Measurements from ENCODE around the gene ENGASE.
A peak's percentile ranks its signal among the peaks of the same experiment; 100 is the strongest.

The ENGASE gene

GRCh38 chr17:79033741-79034501 lies 40.7 kb upstream of the ENGASE start:
- H3K27me3 Mint-ChIP-seq, result peaks cover 45% of the 10 kb centered on the region
- H3K36me3 Mint-ChIP-seq, result no peaks in the 10 kb centered on the region
- H3K4me3 Mint-ChIP-seq, result no peak overlapping the region
- no peak for DNase-seq
- CTCF ChIA-PET, result interaction anchor here (1.8 to 3.0 kb wide), 2 partner anchors 8 to 11 kb away, joined by 6 to 15 read pairs; no protein-coding TSS in a partner anchor
- no peak overlapping the region for H3K27ac Mint-ChIP-seq
- no peaks in the 10 kb centered on the region for H3K4me1 Mint-ChIP-seq
- H3K9me3 Mint-ChIP-seq, result no peaks in the 10 kb centered on the region

DNA sequence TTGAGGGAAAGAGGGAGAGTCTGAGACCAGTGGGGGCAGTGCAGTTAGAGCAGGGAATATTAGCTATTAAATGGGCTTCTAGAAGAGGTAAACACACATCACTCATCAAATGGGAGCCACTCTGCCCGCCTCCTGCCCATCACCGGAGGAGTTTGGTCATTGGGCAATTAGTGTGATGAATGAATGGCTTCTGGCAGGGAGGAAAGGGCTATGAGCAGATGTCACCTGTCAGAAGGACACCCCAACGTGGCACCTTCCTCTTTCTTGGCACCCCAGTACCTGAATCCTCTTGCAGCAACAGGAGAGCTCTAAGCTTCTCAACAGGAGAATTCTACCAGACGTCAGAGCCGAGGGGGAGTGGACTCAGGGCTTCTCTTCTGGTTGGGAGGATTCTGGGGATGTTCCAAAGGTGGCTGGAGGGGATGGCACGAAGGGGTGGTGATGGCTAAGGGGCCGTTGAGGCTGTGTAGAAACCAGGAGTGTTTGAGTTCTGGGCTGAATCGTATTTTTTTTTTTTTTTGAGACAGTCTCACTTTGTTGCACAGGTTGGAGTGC lies 39.6 kb upstream of the ENGASE start:
- peaks cover 36% of the 10 kb centered on the region for H3K27me3 Mint-ChIP-seq
- DNase-seq, result no peak
- H3K36me3 Mint-ChIP-seq, result no peaks in the 10 kb centered on the region
- no peaks in the 10 kb centered on the region for H3K9me3 Mint-ChIP-seq
- H3K27ac Mint-ChIP-seq, result no peak overlapping the region
- CTCF ChIA-PET, result interaction anchor here (3.0 kb wide), 1 partner anchor 10 kb away, joined by 15 read pairs; no protein-coding TSS in a partner anchor
- H3K4me1 Mint-ChIP-seq, result no peaks in the 10 kb centered on the region
- H3K4me3 Mint-ChIP-seq, result no peak overlapping the region

GRCh38 chr17:79035686-79036085 lies 38.9 kb upstream of the ENGASE start:
- Mint-ChIP-seq H3K4me3 (no peak overlapping the region), H3K36me3 (no peaks in the 10 kb centered on the region), H3K27me3 (peaks cover 30% of the 10 kb centered on the region), H3K4me1 (no peaks in the 10 kb centered on the region), H3K9me3 (no peaks in the 10 kb centered on the region), H3K27ac (no peak overlapping the region)
- CTCF ChIA-PET, result interaction anchor here (1.2 to 1.6 kb wide), 2 partner anchors 10 to 15 kb away, joined by 6 read pairs; no protein-coding TSS in a partner anchor
- DNase-seq, result no peak

DNA sequence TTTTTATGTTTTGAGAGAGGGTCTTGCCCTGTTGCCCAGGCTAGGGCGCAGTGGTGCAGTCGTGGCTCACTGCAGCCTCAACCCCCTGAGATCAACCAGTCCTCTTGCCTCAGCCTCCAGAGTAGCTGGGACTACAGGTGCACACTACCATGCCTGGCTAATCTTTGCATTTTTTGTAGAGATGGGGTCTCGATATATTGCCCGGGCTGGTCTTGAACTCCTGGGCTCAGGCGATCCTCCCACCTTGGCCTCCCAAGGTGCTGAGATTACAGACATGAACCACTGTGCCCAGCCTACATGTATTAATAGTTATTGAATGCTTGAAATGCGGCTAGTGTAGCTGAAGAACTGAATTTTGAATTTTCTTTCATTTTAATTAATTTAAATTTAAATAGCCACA lies 38.4 kb upstream of the ENGASE start:
- Mint-ChIP-seq H3K4me1 (no peaks in the 10 kb centered on the region), H3K4me3 (no peak overlapping the region), H3K27ac (no peak overlapping the region), H3K9me3 (no peaks in the 10 kb centered on the region), H3K27me3 (peaks cover 27% of the 10 kb centered on the region), H3K36me3 (no peaks in the 10 kb centered on the region)
- CTCF ChIA-PET, result interaction anchor here (0.6 to 1.6 kb wide), 3 partner anchors 10 to 38 kb away, joined by 3 to 6 read pairs (median 6); no protein-coding TSS in a partner anchor
- DNase-seq, result no peak

GRCh38 chr17:79036596-79036995 lies 38.0 kb upstream of the ENGASE start:
- DNase-seq, result no peak
- H3K27ac Mint-ChIP-seq, result no peak overlapping the region
- no peak overlapping the region for H3K4me3 Mint-ChIP-seq
- peaks cover 23% of the 10 kb centered on the region for H3K27me3 Mint-ChIP-seq
- no peaks in the 10 kb centered on the region for H3K9me3 Mint-ChIP-seq
- CTCF ChIA-PET, result interaction anchor here (0.6 to 1.6 kb wide), 3 partner anchors 9 to 38 kb away, joined by 3 to 6 read pairs (median 6); no protein-coding TSS in a partner anchor
- no peaks in the 10 kb centered on the region for H3K36me3 Mint-ChIP-seq
- no peaks in the 10 kb centered on the region for H3K4me1 Mint-ChIP-seq

DNA sequence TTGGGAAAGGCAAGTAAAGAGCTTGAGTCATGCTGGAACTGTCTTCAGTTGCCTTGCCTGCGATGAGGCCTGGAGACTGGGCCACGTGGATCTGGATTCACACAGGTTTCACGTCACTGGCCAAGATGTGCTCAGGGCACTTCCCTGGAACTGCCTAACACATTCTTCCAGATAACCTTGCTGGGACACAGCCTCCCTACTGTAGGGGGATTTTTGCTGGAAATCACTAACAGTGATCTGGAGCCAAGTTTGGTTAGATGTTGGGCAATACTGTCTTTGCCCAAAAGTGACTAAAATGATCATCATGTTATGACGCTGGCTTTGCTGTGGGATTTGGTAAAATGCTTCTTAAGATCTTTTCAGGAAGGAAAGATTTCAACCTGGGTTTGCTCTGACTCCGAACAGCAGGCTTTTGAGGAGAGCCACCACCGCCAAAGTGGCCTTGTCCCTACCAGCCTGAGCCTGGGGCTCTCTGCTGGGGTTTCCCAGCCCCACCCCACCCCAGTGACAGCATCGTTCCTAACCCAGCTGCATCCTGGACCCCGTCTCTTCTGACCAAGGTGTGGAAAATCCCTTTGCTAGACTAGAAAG lies 36.0 kb upstream of the ENGASE start:
- Mint-ChIP-seq H3K4me1 (no peaks in the 10 kb centered on the region), H3K9me3 (peaks cover 7% of the 10 kb centered on the region), H3K27me3 (peaks cover 17% of the 10 kb centered on the region), H3K27ac (no peak overlapping the region), H3K4me3 (no peak overlapping the region), H3K36me3 (no peaks in the 10 kb centered on the region)
- DNase-seq, result no peak
- CTCF ChIA-PET, result no interaction called here

GRCh38 chr17:79039171-79039570 lies 35.5 kb upstream of the ENGASE start:
- DNase-seq, result no peak
- Mint-ChIP-seq H3K4me1 (no peaks in the 10 kb centered on the region), H3K27ac (no peak overlapping the region), H3K9me3 (peaks cover 7% of the 10 kb centered on the region), H3K27me3 (peaks cover 17% of the 10 kb centered on the region), H3K36me3 (no peaks in the 10 kb centered on the region), H3K4me3 (no peak overlapping the region)
- CTCF ChIA-PET, result no interaction called here

- H3K27ac Mint-ChIP-seq, result no peak overlapping the region
- CTCF ChIA-PET, result no interaction called here
- no peaks in the 10 kb centered on the region for H3K4me1 Mint-ChIP-seq
- H3K27me3 Mint-ChIP-seq, result peaks cover 16% of the 10 kb centered on the region
- peaks cover 7% of the 10 kb centered on the region for H3K9me3 Mint-ChIP-seq
- H3K4me3 Mint-ChIP-seq, result no peak overlapping the region
- DNase-seq, result no peak
- H3K36me3 Mint-ChIP-seq, result no peaks in the 10 kb centered on the region
These were observed 34.7 kb upstream of the ENGASE start for GRCh38 chr17:79039886-79040285.

DNA sequence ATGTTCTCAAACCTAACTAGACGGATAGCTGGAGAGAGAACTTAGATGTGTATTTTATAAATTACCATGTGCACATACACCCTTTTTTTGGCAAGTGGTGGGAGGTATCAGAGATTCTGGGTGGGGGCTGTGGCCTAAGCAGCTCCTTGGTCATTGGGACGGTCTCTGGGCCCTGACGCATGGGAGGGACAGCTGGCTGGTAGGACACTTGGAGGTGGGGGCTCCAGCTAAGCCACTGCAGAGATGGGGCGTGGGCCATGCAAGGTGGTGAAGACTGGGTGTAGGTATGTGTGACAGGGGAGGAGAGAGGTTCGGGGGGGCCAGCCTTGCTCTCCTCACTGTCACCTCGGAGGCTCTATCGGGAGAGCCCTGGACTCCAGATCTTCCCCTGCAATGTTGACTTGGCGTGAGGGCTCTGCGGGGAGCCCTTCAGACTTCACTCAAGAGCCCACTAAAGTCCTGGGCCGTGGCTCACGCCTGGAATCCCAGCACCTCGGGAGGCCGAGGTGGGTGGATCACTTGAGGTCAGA lies 33.5 kb upstream of the ENGASE start:
- peaks cover 17% of the 10 kb centered on the region for H3K27me3 Mint-ChIP-seq
- no peaks in the 10 kb centered on the region for H3K4me1 Mint-ChIP-seq
- no peak overlapping the region for H3K27ac Mint-ChIP-seq
- H3K36me3 Mint-ChIP-seq, result no peaks in the 10 kb centered on the region
- H3K9me3 Mint-ChIP-seq, result peaks cover 7% of the 10 kb centered on the region
- CTCF ChIA-PET, result interaction anchor here (0.6 to 1.7 kb wide), 5 partner anchors 16 to 353 kb away, joined by 3 to 7 read pairs (median 4); no protein-coding TSS in a partner anchor
- DNase-seq, result no peak
- no peak overlapping the region for H3K4me3 Mint-ChIP-seq

GRCh38 chr17:79041723-79042420 lies 32.8 kb upstream of the ENGASE start:
- Mint-ChIP-seq H3K4me3 (no peak overlapping the region), H3K27me3 (peaks cover 22% of the 10 kb centered on the region), H3K36me3 (no peaks in the 10 kb centered on the region), H3K4me1 (no peaks in the 10 kb centered on the region), H3K27ac (no peak overlapping the region), H3K9me3 (peaks cover 7% of the 10 kb centered on the region)
- CTCF ChIA-PET, result interaction anchor here (0.6 to 1.7 kb wide), 13 partner anchors 8 to 352 kb away, joined by 3 to 7 read pairs (median 4); partner anchors contain the start of gene LGALS3BP
- no peak for DNase-seq

DNA sequence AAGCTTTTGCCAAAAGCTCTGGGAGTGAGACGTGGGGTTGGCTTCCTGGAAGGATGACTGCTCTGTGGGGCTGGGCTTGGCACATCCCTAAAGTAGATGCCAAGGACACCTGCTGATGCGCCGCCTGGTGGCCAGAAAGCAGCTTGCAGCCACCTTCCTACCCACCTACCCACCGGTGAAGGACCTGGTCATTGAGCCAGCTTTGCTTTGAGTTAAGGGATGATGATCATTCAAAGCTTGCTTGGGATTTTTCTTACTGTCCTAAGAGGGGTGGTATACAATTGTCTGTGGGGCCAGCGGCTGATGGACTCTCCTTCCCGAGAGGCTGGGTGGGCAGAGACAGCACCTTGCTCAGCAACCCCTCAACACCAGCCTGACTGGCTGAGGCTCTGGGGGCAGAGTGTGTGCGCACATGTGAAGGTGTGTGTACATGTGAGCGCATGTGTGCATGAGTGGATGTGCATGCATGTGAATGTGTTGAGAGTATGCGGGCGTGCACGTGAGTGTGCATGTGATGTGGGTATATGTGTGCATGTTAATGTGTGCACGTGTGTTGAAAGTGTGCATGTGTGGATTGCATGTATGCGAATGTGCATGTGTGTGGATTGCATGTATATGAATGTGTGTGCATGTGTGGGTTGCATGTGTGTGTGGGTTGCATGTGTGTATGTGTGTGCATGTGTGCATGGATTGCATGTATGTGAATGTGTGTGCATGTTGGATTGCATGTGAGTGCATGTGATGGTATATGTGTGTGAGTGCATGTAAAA lies 32.0 kb upstream of the ENGASE start:
- peaks cover 7% of the 10 kb centered on the region for H3K9me3 Mint-ChIP-seq
- H3K27ac Mint-ChIP-seq, result no peak overlapping the region
- H3K27me3 Mint-ChIP-seq, result peaks cover 22% of the 10 kb centered on the region
- no peak overlapping the region for H3K4me3 Mint-ChIP-seq
- CTCF ChIA-PET, result interaction anchor here (0.6 to 1.7 kb wide), 12 partner anchors 9 to 90 kb away, joined by 3 to 7 read pairs (median 4); partner anchors contain the start of gene LGALS3BP
- no peaks in the 10 kb centered on the region for H3K4me1 Mint-ChIP-seq
- DNase-seq, result peak; percentile 81
- no peaks in the 10 kb centered on the region for H3K36me3 Mint-ChIP-seq

DNA sequence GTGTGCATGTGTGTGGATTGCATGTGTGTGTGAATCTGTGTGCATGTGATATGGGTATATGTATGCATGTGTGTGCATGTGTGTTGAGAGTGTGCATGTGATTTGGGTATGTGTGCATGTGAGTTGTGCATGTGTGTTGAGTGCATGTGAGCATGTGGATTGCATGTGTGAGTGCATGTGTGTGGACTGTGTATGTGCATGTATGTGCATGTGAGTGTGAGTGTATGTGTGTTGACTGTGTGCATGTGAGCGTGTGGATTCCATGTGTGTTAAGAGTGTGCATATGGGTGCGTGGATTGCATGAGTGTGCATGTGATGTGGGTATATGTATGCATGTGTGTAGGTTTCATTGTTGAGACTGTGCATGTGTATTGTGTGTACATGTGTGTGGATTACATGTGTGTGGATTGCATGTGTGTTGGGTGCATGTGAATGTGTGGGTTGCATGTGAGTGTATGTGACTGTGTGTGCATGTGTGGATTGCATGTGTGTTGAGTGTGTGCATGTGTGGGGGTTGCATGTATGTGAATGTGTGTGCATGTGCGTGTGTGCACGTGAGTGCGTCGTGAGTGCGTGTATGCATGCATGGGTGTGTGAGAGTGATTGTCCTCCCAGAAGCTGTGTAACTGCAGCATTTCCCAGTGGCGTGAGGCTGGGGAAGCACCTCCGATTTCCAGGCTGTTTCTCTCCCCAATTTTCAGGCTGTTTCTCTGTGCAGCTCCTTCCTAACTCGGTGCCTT lies 31.3 kb upstream of the ENGASE start:
- no peak overlapping the region for H3K4me3 Mint-ChIP-seq
- H3K36me3 Mint-ChIP-seq, result no peaks in the 10 kb centered on the region
- H3K27ac Mint-ChIP-seq, result no peak overlapping the region
- H3K4me1 Mint-ChIP-seq, result no peaks in the 10 kb centered on the region
- CTCF ChIA-PET, result interaction anchor here (0.9 to 3.2 kb wide), 6 partner anchors 10 to 349 kb away, joined by 3 to 28 read pairs (median 10); no protein-coding TSS in a partner anchor
- no peak for DNase-seq
- peaks cover 7% of the 10 kb centered on the region for H3K9me3 Mint-ChIP-seq
- H3K27me3 Mint-ChIP-seq, result peaks cover 22% of the 10 kb centered on the region

- Mint-ChIP-seq H3K27me3 (peaks cover 22% of the 10 kb centered on the region), H3K36me3 (no peaks in the 10 kb centered on the region), H3K27ac (no peak overlapping the region), H3K4me1 (no peaks in the 10 kb centered on the region), H3K4me3 (no peak overlapping the region), H3K9me3 (peaks cover 7% of the 10 kb centered on the region)
- CTCF ChIA-PET, result interaction anchor here (0.9 to 3.2 kb wide), 7 partner anchors 10 to 349 kb away, joined by 3 to 28 read pairs (median 5); no protein-coding TSS in a partner anchor
- DNase-seq, result no peak
These were observed 30.7 kb upstream of the ENGASE start for GRCh38 chr17:79043931-79044320.
